AG04449 (cell line): ENCODE data around the gene ITM2B.
"Not testable (repeated sequence)": the region's sequence is repeated elsewhere in the genome, so short reads cannot be mapped to it uniquely, and the experiment has no call there.

Experiments used
- CTCF ChIA-PET: fragments of 350-600 bp; formaldehyde crosslinking; extraction: SDS; loops from one replicate; lab custom pipeline; 2021; ENCODE audit warnings: antibody characterized with exemption; lab: Yijun Ruan, JAX
- POLR2A ChIA-PET: fragments of 400-600, 350-600 bp; formaldehyde crosslinking; extraction: SDS; loops from one replicate; lab custom pipeline; 2020; ENCODE audit warnings: antibody characterized with exemption, inconsistent platforms; lab: Yijun Ruan, JAX
- DNase-seq: peaks from one replicate; pipeline ENCODE4 v3.0.0-alpha.2; 2010; ENCODE audit warnings: low read depth, low spot score
- H3K4me3 ChIP-seq: 2 replicates; pipeline ENCODE4 v1.5.1; 2011; ENCODE audit warnings: low read depth, mild to moderate bottlenecking, control low read depth, low read length
- CTCF ChIP-seq: IDR thresholded peaks from one replicate; pipeline ENCODE4 v1.5.1; 2011; ENCODE audit warnings: mild to moderate bottlenecking, moderate library complexity, low read length, control low read depth, inconsistent platforms; ENCODE audit not compliant: insufficient read depth; ENCODE audit errors: missing control alignments

Gene ITM2B

GRCh38 chr13:48189171-48189570 lies 43.8 kb upstream of the ITM2B start:
- ChIA-PET CTCF (no interaction called here), POLR2A (no interaction called here)
- no peak overlapping the region for H3K4me3 ChIP-seq
- DNase-seq, result no peak
- TF ChIP-seq CTCF, result no peak

GRCh38 chr13:48192411-48192935 lies 40.5 kb upstream of the ITM2B start:
- DNase-seq, result no peak

GRCh38 chr13:48194379-48194754 lies 38.6 kb upstream of the ITM2B start:
- H3K4me3 ChIP-seq, result no peak overlapping the region
- no peak for DNase-seq
- POLR2A ChIA-PET, result no interaction called here
- CTCF ChIA-PET, result no interaction called here
- no peak for TF ChIP-seq CTCF

More at GRCh38 chr13:48192411-48192935, 40.5 kb upstream of the ITM2B start:
- TF ChIP-seq CTCF, result no peak
- POLR2A ChIA-PET, result no interaction called here
- H3K4me3 ChIP-seq, result no peak overlapping the region
- CTCF ChIA-PET, result no interaction called here

GRCh38 chr13:48199404-48199946 lies 33.5 kb upstream of the ITM2B start:
- H3K4me3 ChIP-seq, result no peak overlapping the region
- ChIA-PET POLR2A (no interaction called here), CTCF (no interaction called here)
- no peak for TF ChIP-seq CTCF
- DNase-seq, result no peak

GRCh38 chr13:48201044-48201443 lies 32.0 kb upstream of the ITM2B start:
- no peak overlapping the region for H3K4me3 ChIP-seq
- POLR2A ChIA-PET, result interaction anchor here (1.0 kb wide), 1 partner anchor 332 kb away, joined by 3 read pairs; the partner anchor contains the start of gene RCBTB2
- DNase-seq, result no peak
- TF ChIP-seq CTCF, result no peak
- CTCF ChIA-PET, result no interaction called here

- POLR2A ChIA-PET, DNase-seq, H3K4me3 ChIP-seq, CTCF ChIA-PET: not testable (repeated sequence)
Observed at GRCh38 chr13:48207207-48207606, 25.8 kb upstream of the ITM2B start.

- CTCF ChIA-PET, result no interaction called here
Observed at GRCh38 chr13:48210178-48210577, 22.8 kb upstream of the ITM2B start.

More at GRCh38 chr13:48210178-48210577, 22.8 kb upstream of the ITM2B start:
- DNase-seq, result peak; percentile 36
- TF ChIP-seq CTCF, result no peak
- POLR2A ChIA-PET, result no interaction called here
- H3K4me3 ChIP-seq, result no peak overlapping the region
